Gastroesophageal sphincter (tissue), 4 donors: Measurements from ENCODE around the gene ACKR3. TPM values are rescaled to one million over a fixed set of nuclear protein-coding genes. Genes with fewer than 3 reads are reported as not detected.

Experiments used
- ATAC-seq: fragments of 150-250 bp; one replicate; pipeline ENCODE4 v1.9.1; 2016; ENCODE audit warnings: mild to moderate bottlenecking, moderate library complexity
- H3K27ac ChIP-seq, 4 donors: fragments of 200-600 bp; sonication (generic) in 3 of 4; 1 replicate in 3 of 4; 2 replicates in 1 of 4; pipeline ENCODE4 v1.5.1; 2016 to 2019
- H3K27me3 ChIP-seq: fragments of 200-600 bp; sonication (generic); one replicate; pipeline ENCODE4 v1.5.1; 2019
- H3K36me3 ChIP-seq, 2 donors: fragments of 200-600 bp; sonication (generic); one replicate each; pipeline ENCODE4 v1.5.1; 2019; ENCODE audit warnings: control low read depth in 1 of 2
- H3K4me1 ChIP-seq, 3 donors: fragments of 200-600 bp; sonication (generic); 1 replicate in 2 of 3; 2 replicates in 1 of 3; pipeline ENCODE4 v1.5.1; 2016 to 2019; ENCODE audit warnings: control low read depth in 2 of 3
- H3K4me3 ChIP-seq, 2 donors: fragments of 200-600 bp; sonication (generic); one replicate each; pipeline ENCODE4 v1.5.1; 2019; ENCODE audit warnings: mild to moderate bottlenecking in 1 of 2, moderate library complexity in 1 of 2
- H3K9me3 ChIP-seq, 3 donors: fragments of 200-600 bp; sonication (generic); one replicate each; pipeline ENCODE4 v1.5.1; 2017 to 2019; ENCODE audit warnings: control low read depth in 2 of 3
- EP300 ChIP-seq: sonication (generic); formaldehyde crosslinking; IDR thresholded peaks from one replicate; pipeline ENCODE4 v1.6.1; 2017; ENCODE audit warnings: antibody characterized with exemption, mild to moderate bottlenecking
- POLR2A ChIP-seq, 2 donors: fragments of 450-650 bp; IDR thresholded peaks; one replicate each; pipeline ENCODE4 v1.6.1; 2017; ENCODE audit warnings: antibody characterized with exemption in 2 of 2, mild to moderate bottlenecking in 2 of 2, moderate library complexity in 1 of 2
- POLR2AphosphoS5 ChIP-seq: sonication (generic); formaldehyde crosslinking; IDR thresholded peaks from one replicate; pipeline ENCODE4 v1.6.1; 2017; ENCODE audit warnings: antibody characterized with exemption
- WGBS, 2 donors: methylation state at CpG; one replicate each; pipeline ENCODE4 v1.1.5; 2018; ENCODE audit warnings: low coverage in 1 of 2; 5-methylcytosine and 5-hydroxymethylcytosine counted together
- total RNA-seq, 4 donors: library from RNA; depleted of rRNA; stranded (reverse); fragments of >200 nt; gene quantifications; one replicate each; pipeline ENCODE4 v1.1.0, GENCODE V29; 2016
- TF ChIP-seq, protein P1 (sequence below), 4 experiments: fragments of 200-600 bp in 2 of 4; fragments of 450-650 bp in 2 of 4; sonication (generic) in 1 of 4; IDR thresholded peaks; one replicate each; pipeline ENCODE4 v1.5.1; 2017 to 2019; ENCODE audit warnings: antibody characterized with exemption in 4 of 4, mild to moderate bottlenecking in 2 of 4, moderate library complexity in 2 of 4

The ACKR3 gene
- total RNA-seq, 4 donors from 2014 or later: 21.0 to 68.5 (median 42.5) TPM

DNA sequence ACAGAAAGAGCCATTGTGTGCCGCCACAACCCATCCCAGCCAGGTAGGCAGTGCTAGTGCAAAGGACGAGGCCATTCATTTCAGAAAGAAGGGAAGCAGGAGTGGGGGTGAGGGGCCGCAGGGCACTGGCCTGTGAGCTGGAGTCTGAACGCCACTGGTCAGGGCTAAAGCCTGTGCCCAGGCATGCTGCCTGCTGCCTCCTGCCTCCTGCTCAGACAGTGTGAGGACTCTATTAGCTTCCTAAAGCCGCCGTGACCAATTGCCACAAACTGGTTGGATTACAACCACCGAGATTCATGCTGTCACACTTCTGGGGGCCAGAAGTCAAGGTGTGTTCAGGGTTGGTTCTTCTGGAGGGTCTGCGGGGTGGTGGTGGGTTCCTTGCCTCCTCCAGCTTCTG, 21.2 kb downstream of the ACKR3 start:
- H3K4me3 ChIP-seq: no peak overlapping the region
- no peaks in the 10 kb centered on the region for H3K9me3 ChIP-seq
- no peak overlapping the region for H3K27ac ChIP-seq
- no peak for ATAC-seq
- no peaks in the 10 kb centered on the region for H3K36me3 ChIP-seq
- no peaks in the 10 kb centered on the region for H3K4me1 ChIP-seq
- 90% methylated on average over 2 of the region's 8 CpGs; no CpG with 5 or more reads in 1 of the 2 donors for WGBS, 2 donors
- no peaks in the 10 kb centered on the region for H3K27me3 ChIP-seq
- TF ChIP-seq POLR2A (IDR thresholded peaks at IDR 0.05) (no peak), POLR2AphosphoS5 (no peak), EP300 (no peak)
- TF ChIP-seq, protein P1, sequence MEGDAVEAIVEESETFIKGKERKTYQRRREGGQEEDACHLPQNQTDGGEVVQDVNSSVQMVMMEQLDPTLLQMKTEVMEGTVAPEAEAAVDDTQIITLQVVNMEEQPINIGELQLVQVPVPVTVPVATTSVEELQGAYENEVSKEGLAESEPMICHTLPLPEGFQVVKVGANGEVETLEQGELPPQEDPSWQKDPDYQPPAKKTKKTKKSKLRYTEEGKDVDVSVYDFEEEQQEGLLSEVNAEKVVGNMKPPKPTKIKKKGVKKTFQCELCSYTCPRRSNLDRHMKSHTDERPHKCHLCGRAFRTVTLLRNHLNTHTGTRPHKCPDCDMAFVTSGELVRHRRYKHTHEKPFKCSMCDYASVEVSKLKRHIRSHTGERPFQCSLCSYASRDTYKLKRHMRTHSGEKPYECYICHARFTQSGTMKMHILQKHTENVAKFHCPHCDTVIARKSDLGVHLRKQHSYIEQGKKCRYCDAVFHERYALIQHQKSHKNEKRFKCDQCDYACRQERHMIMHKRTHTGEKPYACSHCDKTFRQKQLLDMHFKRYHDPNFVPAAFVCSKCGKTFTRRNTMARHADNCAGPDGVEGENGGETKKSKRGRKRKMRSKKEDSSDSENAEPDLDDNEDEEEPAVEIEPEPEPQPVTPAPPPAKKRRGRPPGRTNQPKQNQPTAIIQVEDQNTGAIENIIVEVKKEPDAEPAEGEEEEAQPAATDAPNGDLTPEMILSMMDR (IDR thresholded peaks at IDR 0.05): no peak

DNA sequence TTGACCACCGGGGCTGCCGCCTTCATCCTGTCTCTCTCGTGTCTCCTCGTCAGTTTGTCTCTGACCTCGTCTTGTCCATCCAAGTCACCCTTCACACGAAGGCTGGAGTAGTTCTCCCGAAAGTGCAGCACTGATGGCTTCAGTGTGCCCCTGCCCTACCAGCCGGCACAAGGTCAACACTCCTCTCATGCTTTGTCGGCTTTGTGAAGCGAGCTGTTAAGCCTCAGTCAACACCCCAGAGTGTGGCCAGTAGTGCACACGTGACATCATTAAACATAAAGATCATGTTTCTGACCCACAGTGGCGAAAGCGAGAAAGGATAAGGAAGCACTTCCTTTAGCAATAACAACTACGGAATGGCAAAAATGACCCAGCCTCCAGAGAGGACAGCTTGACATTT, 23.2 kb downstream of the ACKR3 start:
- no peak for ATAC-seq
- 40 to 80% methylated on average over 1 to 11 of the region's 14 CpGs for WGBS, 2 donors

DNA sequence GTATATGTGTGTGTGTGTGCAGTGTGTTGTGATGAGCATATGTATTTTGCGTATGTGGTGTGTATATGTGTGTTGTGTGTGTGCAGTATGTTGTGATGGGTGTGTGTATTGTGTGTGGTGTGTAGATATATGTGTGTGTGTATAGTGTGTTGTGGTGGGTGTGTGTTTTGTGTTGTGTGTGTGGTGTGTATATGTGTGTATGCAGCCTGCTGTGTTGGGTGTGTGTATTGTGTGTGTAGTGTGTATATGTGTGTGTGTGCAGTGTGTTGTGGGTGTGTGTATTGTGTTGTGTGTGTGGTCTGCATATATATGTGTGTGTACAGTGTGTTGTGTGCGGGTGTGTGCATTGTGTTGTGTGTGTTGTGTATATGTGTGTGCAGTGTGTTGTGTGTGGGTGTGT, 23.9 kb downstream of the ACKR3 start:
- no peaks in the 10 kb centered on the region for H3K4me1 ChIP-seq
- TF ChIP-seq EP300 (no peak), POLR2AphosphoS5 (no peak)
- TF ChIP-seq, protein P1 (IDR thresholded peaks at IDR 0.05): no peak
- ATAC-seq: no peak

More for the DNA sequence above, 23.2 kb downstream of the ACKR3 start:
- TF ChIP-seq EP300 (no peak), POLR2A (IDR thresholded peaks at IDR 0.05) (no peak), POLR2AphosphoS5 (no peak)
- TF ChIP-seq, protein P1 (IDR thresholded peaks at IDR 0.05): no peak
- Histone ChIP-seq H3K27ac (no peak overlapping the region), H3K27me3 (no peaks in the 10 kb centered on the region), H3K9me3 (no peaks in the 10 kb centered on the region), H3K4me1 (no peaks in the 10 kb centered on the region), H3K36me3 (no peaks in the 10 kb centered on the region), H3K4me3 (no peak overlapping the region)

DNA sequence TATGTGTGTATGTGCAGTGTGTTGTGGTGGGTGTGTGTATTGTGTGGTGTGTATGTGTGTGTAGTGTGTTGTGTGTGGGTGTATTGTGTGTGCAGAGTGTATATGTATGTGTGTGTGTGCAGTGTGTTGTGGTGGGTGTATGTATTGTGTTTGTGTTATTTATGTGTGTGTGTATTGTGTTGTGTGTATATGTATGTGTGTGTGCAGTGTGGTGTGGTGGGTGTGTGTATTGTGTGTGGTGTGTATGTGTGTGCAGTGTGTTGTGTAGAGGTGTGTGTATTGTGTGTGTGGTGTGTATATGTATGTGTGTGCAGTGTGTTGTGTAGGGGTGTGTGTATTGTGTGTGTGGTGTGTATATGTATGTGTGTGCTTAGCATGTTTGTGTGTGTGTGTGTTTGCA, 24.3 kb downstream of the ACKR3 start:
- H3K4me3 ChIP-seq: no peak overlapping the region
- TF ChIP-seq, protein P1 (IDR thresholded peaks at IDR 0.05): no peak
- TF ChIP-seq POLR2A (IDR thresholded peaks at IDR 0.05) (no peak), POLR2AphosphoS5 (no peak), EP300 (no peak)
- H3K9me3 ChIP-seq: no peaks in the 10 kb centered on the region
- H3K27ac ChIP-seq: no peak overlapping the region
- no peaks in the 10 kb centered on the region for H3K36me3 ChIP-seq
- no peaks in the 10 kb centered on the region for H3K4me1 ChIP-seq
- H3K27me3 ChIP-seq: no peaks in the 10 kb centered on the region
- ATAC-seq: no peak

More for the DNA sequence above, 23.9 kb downstream of the ACKR3 start:
- 100% methylated on average over 2 of the region's 2 CpGs for WGBS, 2 donors
- Histone ChIP-seq H3K9me3 (no peaks in the 10 kb centered on the region), H3K27ac (no peak overlapping the region), H3K4me3 (no peak overlapping the region), H3K27me3 (no peaks in the 10 kb centered on the region), H3K36me3 (no peaks in the 10 kb centered on the region)

DNA sequence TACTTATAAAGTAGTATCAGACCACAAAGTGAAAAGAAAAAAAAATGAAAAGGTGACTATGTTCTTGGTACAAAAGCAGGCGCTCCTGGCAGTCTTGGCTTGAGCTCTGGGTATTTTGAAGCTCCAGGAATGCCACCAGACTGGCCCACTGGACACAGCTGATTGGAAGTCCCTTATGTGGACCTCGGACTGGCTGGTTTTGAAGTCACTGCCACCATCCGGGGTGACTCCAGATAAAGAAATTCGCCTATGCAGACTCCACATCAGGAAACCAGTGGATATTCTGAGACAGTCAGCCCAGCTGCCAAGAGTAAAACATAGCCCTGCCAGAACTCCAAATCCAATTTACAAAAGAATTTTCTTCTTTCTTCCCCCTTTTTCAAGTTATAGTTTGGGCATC, 28.0 kb downstream of the ACKR3 start:
- TF ChIP-seq POLR2A (IDR thresholded peaks at IDR 0.05) (no peak), EP300 (no peak), POLR2AphosphoS5 (no peak)
- TF ChIP-seq, protein P1 (IDR thresholded peaks at IDR 0.05): no peak
- no peaks in the 10 kb centered on the region for H3K36me3 ChIP-seq
- H3K4me3 ChIP-seq: no peak overlapping the region
- no peaks in the 10 kb centered on the region for H3K27me3 ChIP-seq
- no peaks in the 10 kb centered on the region for H3K4me1 ChIP-seq
- no peak overlapping the region for H3K27ac ChIP-seq
- ATAC-seq: no peak
- WGBS, 2 donors: 51 to 100% methylated on average over 1 to 4 of the region's 4 CpGs
- H3K9me3 ChIP-seq: no peaks in the 10 kb centered on the region
